HEK293 (cell line): ENCODE data around the gene MAGEF1.
A peak's percentile ranks its signal among the peaks of the same experiment; 100 is the strongest.

Source experiments
- GLI4 ChIP-seq: fragments of 450-650 bp; formaldehyde crosslinking; IDR thresholded peaks from 2 replicates; pipeline ENCODE4 v1.5.1; 2016; ENCODE audit warnings: missing biosample characterization, missing genetic modification characterization
- GLIS2 ChIP-seq: fragments of 450-650 bp; formaldehyde crosslinking; IDR thresholded peaks from 2 replicates; pipeline ENCODE4 v1.5.1; 2016; ENCODE audit warnings: missing biosample characterization, missing genetic modification characterization
- KLF10 ChIP-seq: fragments of 450-650 bp; IDR thresholded peaks from 2 replicates; pipeline ENCODE4 v1.5.1; 2018; ENCODE audit warnings: missing biosample characterization, mild to moderate bottlenecking, missing genetic modification characterization
- KLF16 ChIP-seq: fragments of 450-650 bp; formaldehyde crosslinking; IDR thresholded peaks from 2 replicates; pipeline ENCODE4 v1.5.1; 2017; ENCODE audit warnings: missing biosample characterization, missing genetic modification characterization
- MZF1 ChIP-seq: fragments of 450-650 bp; formaldehyde crosslinking; IDR thresholded peaks from 2 replicates; pipeline ENCODE4 v1.5.1; 2017; ENCODE audit warnings: missing biosample characterization, missing genetic modification characterization, borderline replicate concordance
- SP2 ChIP-seq: fragments of 450-650 bp; formaldehyde crosslinking; IDR thresholded peaks from 2 replicates; pipeline ENCODE4 v1.5.1; 2016; ENCODE audit warnings: missing biosample characterization, missing genetic modification characterization
- SP7 ChIP-seq: fragments of 450-650 bp; formaldehyde crosslinking; IDR thresholded peaks from 2 replicates; pipeline ENCODE4 v1.5.1; 2016; ENCODE audit warnings: missing biosample characterization, missing genetic modification characterization
- YY1 ChIP-seq: fragments of 450-650 bp; formaldehyde crosslinking; IDR thresholded peaks from 2 replicates; pipeline ENCODE4 v1.5.1; 2018; ENCODE audit warnings: missing biosample characterization, missing genetic modification characterization
- ZBTB20 ChIP-seq: fragments of 450-650 bp; formaldehyde crosslinking; IDR thresholded peaks from 2 replicates; pipeline ENCODE4 v1.5.1; 2016; ENCODE audit warnings: missing biosample characterization, missing genetic modification characterization
- ZFHX2 ChIP-seq: fragments of 450-650 bp; formaldehyde crosslinking; conservative IDR thresholded peaks from 2 replicates; pipeline ENCODE4 v1.5.1; 2016; ENCODE audit warnings: missing biosample characterization, missing genetic modification characterization
- ZNF132 ChIP-seq: fragments of 450-650 bp; formaldehyde crosslinking; IDR thresholded peaks from 2 replicates; pipeline ENCODE4 v1.5.1; 2017; ENCODE audit warnings: missing biosample characterization, missing genetic modification characterization, borderline replicate concordance
- ZNF16 ChIP-seq: fragments of 450-650 bp; formaldehyde crosslinking; IDR thresholded peaks from 2 replicates; pipeline ENCODE4 v1.5.1; 2016; ENCODE audit warnings: low read depth, missing biosample characterization, missing genetic modification characterization
- ZNF341 ChIP-seq: fragments of 450-650 bp; formaldehyde crosslinking; IDR thresholded peaks from 2 replicates; pipeline ENCODE4; 2016; ENCODE audit warnings: low read depth, missing biosample characterization, missing genetic modification characterization
- ZNF404 ChIP-seq: fragments of 450-650 bp; formaldehyde crosslinking; IDR thresholded peaks from 2 replicates; pipeline ENCODE4 v1.5.1; 2017; ENCODE audit warnings: missing biosample characterization, missing genetic modification characterization
- ZNF48 ChIP-seq: fragments of 450-650 bp; formaldehyde crosslinking; IDR thresholded peaks from 2 replicates; pipeline ENCODE4 v1.5.1; 2016; ENCODE audit warnings: missing biosample characterization, missing genetic modification characterization
- ZNF571 ChIP-seq: fragments of 450-650 bp; formaldehyde crosslinking; IDR thresholded peaks from 2 replicates; pipeline ENCODE4 v1.5.0; 2017; ENCODE audit warnings: missing biosample characterization, missing genetic modification characterization
- ZNF585B ChIP-seq: fragments of 450-650 bp; formaldehyde crosslinking; IDR thresholded peaks from 2 replicates; pipeline ENCODE4 v1.5.1; 2016; ENCODE audit warnings: missing biosample characterization, missing genetic modification characterization
- ZNF623 ChIP-seq: fragments of 450-650 bp; formaldehyde crosslinking; IDR thresholded peaks from 2 replicates; pipeline ENCODE4 v1.5.1; 2016; ENCODE audit warnings: missing biosample characterization, missing genetic modification characterization
- ZNF626 ChIP-seq: fragments of 450-650 bp; sonication (Bioruptor Pico); formaldehyde crosslinking; IDR thresholded peaks from 2 replicates; pipeline ENCODE4 v1.5.1; 2018; ENCODE audit warnings: missing biosample characterization, missing genetic modification characterization, inconsistent platforms
- ZNF747 ChIP-seq: fragments of 450-650 bp; formaldehyde crosslinking; IDR thresholded peaks from 2 replicates; pipeline ENCODE4 v1.5.1; 2016; ENCODE audit warnings: missing biosample characterization, missing genetic modification characterization
- ZXDB ChIP-seq: fragments of 450-650 bp; formaldehyde crosslinking; IDR thresholded peaks from 2 replicates; pipeline ENCODE4 v1.5.1; 2016; ENCODE audit warnings: missing biosample characterization, missing genetic modification characterization
- TF ChIP-seq, protein P1 (sequence below): fragments of 450-650 bp; formaldehyde crosslinking; IDR thresholded peaks from 2 replicates; pipeline ENCODE4 v1.5.1; 2016; ENCODE audit warnings: missing biosample characterization, missing genetic modification characterization
- TF ChIP-seq, protein P2 (sequence below): fragments of 450-650 bp; formaldehyde crosslinking; IDR thresholded peaks from 2 replicates; pipeline ENCODE4 v1.5.1; 2016; ENCODE audit warnings: missing biosample characterization, missing genetic modification characterization
- TF ChIP-seq, protein P3 (sequence below): fragments of 450-650 bp; formaldehyde crosslinking; conservative IDR thresholded peaks from 2 replicates; pipeline ENCODE4 v1.5.1; 2016; ENCODE audit warnings: low read depth, missing biosample characterization, missing genetic modification characterization
- TF ChIP-seq, protein P4 (sequence below): IDR thresholded peaks from 2 replicates; pipeline ENCODE4 v1.6.1; 2011; ENCODE audit warnings: mild to moderate bottlenecking, low read depth, low read length, borderline replicate concordance
- TF ChIP-seq, protein P5 (sequence below): fragments of 450-650 bp; formaldehyde crosslinking; IDR thresholded peaks from 2 replicates; pipeline ENCODE4 v1.5.1; 2017; ENCODE audit warnings: missing biosample characterization, missing genetic modification characterization
- TF ChIP-seq, protein P6 (sequence below): fragments of 450-650 bp; formaldehyde crosslinking; IDR thresholded peaks from 2 replicates; pipeline ENCODE4 v1.5.1; 2016; ENCODE audit warnings: missing biosample characterization, missing genetic modification characterization

MAGEF1 gene

DNA sequence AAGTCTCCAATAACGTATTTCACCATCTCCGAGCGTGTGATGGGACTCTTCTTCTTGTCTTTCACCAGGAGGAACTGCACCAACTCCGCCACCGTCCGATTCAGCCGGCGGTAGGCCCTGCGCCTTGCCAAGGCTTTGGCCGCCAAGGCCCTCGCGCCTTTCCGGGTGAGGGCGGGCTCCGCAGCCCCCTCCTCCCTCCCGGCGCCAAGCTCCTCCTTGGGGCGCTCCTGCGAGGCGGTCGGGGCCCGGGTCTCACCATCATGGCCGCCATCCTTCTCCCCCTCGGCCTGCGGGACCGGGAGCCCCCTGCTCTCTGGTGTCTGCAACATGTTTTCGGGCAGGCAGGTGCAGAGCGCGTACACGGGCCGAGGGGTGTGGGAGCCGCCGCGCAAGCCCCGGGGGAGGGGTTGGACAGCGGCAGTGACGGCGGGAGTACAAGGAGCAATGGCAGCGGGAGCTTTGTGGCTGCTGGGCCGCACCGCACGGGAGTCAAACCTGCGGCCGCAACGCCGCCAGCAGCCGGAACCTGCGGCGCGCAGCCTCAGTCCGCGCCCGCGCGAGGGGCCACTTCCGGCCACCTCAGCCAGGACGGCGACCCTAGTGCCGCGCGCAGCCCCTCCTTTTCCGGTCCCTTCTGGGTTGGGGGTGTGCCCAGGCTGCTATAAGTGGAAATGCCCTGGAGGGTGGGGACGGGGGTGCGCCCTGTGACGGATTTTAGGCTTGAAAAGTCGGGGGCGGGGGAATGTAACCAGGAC, at the start of gene MAGEF1 (continued):
- TF ChIP-seq KLF16 (tag by site-specific recombination) (peak; percentile 50), ZNF623 (tag by site-specific recombination) (no peak), ZNF626 (tag by site-specific recombination) (0 out of 2 replicates have a peak, but pooled peaks have one; percentile 60), KLF10 (tag by site-specific recombination) (peak; percentile 87), SP7 (tag by site-specific recombination) (peak; percentile 81), ZNF48 (tag by site-specific recombination) (no peak), ZNF341 (tag by site-specific recombination) (0 out of 2 replicates have a peak, but pooled peaks have one; percentile 29), ZFHX2 (tag by site-specific recombination) (peak; percentile 27; the same call in 1 of the 2 replicates), ZNF16 (no peak), ZBTB20 (peak; percentile 71), SP2 (tag by site-specific recombination) (peak; percentile 77), ZNF132 (tag by site-specific recombination) (no peak), GLI4 (tag by site-specific recombination) (peak; percentile 59; the same call in 1 of the 2 replicates), ZNF571 (no peak), ZXDB (peak; percentile 77), ZNF747 (tag by site-specific recombination) (no peak), ZNF404 (no peak), MZF1 (no peak), YY1 (peak; percentile 92), ZNF585B (tag by site-specific recombination) (no peak), GLIS2 (peak; percentile 93)
- TF ChIP-seq, protein P1, sequence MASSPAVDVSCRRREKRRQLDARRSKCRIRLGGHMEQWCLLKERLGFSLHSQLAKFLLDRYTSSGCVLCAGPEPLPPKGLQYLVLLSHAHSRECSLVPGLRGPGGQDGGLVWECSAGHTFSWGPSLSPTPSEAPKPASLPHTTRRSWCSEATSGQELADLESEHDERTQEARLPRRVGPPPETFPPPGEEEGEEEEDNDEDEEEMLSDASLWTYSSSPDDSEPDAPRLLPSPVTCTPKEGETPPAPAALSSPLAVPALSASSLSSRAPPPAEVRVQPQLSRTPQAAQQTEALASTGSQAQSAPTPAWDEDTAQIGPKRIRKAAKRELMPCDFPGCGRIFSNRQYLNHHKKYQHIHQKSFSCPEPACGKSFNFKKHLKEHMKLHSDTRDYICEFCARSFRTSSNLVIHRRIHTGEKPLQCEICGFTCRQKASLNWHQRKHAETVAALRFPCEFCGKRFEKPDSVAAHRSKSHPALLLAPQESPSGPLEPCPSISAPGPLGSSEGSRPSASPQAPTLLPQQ (tag by site-specific recombination) = peak; percentile 69; the same call in 1 of the 2 replicates
- TF ChIP-seq, protein P2, sequence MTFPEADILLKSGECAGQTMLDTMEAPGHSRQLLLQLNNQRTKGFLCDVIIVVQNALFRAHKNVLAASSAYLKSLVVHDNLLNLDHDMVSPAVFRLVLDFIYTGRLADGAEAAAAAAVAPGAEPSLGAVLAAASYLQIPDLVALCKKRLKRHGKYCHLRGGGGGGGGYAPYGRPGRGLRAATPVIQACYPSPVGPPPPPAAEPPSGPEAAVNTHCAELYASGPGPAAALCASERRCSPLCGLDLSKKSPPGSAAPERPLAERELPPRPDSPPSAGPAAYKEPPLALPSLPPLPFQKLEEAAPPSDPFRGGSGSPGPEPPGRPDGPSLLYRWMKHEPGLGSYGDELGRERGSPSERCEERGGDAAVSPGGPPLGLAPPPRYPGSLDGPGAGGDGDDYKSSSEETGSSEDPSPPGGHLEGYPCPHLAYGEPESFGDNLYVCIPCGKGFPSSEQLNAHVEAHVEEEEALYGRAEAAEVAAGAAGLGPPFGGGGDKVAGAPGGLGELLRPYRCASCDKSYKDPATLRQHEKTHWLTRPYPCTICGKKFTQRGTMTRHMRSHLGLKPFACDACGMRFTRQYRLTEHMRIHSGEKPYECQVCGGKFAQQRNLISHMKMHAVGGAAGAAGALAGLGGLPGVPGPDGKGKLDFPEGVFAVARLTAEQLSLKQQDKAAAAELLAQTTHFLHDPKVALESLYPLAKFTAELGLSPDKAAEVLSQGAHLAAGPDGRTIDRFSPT (tag by site-specific recombination) = peak; percentile 88
- TF ChIP-seq, protein P3, sequence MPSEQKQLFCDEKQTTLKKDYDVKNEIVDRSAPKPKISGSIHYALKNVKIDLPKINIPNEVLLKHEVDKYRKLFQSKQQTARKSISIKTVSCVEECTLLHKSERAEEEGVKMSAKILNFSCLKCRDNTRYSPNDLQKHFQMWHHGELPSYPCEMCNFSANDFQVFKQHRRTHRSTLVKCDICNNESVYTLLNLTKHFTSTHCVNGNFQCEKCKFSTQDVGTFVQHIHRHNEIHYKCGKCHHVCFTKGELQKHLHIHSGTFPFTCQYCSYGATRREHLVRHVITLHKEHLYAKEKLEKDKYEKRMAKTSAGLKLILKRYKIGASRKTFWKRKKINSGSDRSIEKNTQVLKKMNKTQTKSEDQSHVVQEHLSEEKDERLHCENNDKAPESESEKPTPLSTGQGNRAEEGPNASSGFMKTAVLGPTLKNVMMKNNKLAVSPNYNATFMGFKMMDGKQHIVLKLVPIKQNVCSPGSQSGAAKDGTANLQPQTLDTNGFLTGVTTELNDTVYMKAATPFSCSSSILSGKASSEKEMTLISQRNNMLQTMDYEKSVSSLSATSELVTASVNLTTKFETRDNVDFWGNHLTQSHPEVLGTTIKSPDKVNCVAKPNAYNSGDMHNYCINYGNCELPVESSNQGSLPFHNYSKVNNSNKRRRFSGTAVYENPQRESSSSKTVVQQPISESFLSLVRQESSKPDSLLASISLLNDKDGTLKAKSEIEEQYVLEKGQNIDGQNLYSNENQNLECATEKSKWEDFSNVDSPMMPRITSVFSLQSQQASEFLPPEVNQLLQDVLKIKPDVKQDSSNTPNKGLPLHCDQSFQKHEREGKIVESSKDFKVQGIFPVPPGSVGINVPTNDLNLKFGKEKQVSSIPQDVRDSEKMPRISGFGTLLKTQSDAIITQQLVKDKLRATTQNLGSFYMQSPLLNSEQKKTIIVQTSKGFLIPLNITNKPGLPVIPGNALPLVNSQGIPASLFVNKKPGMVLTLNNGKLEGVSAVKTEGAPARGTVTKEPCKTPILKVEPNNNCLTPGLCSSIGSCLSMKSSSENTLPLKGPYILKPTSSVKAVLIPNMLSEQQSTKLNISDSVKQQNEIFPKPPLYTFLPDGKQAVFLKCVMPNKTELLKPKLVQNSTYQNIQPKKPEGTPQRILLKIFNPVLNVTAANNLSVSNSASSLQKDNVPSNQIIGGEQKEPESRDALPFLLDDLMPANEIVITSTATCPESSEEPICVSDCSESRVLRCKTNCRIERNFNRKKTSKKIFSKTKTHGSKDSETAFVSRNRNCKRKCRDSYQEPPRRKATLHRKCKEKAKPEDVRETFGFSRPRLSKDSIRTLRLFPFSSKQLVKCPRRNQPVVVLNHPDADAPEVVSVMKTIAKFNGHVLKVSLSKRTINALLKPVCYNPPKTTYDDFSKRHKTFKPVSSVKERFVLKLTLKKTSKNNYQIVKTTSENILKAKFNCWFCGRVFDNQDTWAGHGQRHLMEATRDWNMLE (tag by site-specific recombination) = peak; percentile 43; the same call in 1 of the 2 replicates
- TF ChIP-seq, protein P4, sequence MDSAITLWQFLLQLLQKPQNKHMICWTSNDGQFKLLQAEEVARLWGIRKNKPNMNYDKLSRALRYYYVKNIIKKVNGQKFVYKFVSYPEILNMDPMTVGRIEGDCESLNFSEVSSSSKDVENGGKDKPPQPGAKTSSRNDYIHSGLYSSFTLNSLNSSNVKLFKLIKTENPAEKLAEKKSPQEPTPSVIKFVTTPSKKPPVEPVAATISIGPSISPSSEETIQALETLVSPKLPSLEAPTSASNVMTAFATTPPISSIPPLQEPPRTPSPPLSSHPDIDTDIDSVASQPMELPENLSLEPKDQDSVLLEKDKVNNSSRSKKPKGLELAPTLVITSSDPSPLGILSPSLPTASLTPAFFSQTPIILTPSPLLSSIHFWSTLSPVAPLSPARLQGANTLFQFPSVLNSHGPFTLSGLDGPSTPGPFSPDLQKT = peak; percentile 40; the same call in 1 of the 2 replicates
- TF ChIP-seq, protein P5, sequence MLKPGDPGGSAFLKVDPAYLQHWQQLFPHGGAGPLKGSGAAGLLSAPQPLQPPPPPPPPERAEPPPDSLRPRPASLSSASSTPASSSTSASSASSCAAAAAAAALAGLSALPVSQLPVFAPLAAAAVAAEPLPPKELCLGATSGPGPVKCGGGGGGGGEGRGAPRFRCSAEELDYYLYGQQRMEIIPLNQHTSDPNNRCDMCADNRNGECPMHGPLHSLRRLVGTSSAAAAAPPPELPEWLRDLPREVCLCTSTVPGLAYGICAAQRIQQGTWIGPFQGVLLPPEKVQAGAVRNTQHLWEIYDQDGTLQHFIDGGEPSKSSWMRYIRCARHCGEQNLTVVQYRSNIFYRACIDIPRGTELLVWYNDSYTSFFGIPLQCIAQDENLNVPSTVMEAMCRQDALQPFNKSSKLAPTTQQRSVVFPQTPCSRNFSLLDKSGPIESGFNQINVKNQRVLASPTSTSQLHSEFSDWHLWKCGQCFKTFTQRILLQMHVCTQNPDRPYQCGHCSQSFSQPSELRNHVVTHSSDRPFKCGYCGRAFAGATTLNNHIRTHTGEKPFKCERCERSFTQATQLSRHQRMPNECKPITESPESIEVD (tag by site-specific recombination) = no peak
- TF ChIP-seq, protein P6, sequence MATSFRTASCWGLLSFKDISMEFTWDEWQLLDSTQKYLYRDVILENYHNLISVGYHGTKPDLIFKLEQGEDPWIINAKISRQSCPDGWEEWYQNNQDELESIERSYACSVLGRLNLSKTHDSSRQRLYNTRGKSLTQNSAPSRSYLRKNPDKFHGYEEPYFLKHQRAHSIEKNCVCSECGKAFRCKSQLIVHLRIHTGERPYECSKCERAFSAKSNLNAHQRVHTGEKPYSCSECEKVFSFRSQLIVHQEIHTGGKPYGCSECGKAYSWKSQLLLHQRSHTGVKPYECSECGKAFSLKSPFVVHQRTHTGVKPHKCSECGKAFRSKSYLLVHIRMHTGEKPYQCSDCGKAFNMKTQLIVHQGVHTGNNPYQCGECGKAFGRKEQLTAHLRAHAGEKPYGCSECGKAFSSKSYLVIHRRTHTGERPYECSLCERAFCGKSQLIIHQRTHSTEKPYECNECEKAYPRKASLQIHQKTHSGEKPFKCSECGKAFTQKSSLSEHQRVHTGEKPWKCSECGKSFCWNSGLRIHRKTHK = no peak
